Right lobe of liver (tissue), 4 donors: ENCODE data around the gene RMC1.

ENCODE experiments used
- POLR2A ChIP-seq: fragments of 450-650 bp; IDR thresholded peaks from one replicate; pipeline ENCODE4 v1.6.1; 2017; ENCODE audit warnings: antibody characterized with exemption, mild to moderate bottlenecking
- TF ChIP-seq, protein P1 (sequence below), 4 donors: fragments of 200-600 bp in 3 of 4; fragments of 450-650 bp in 1 of 4; IDR thresholded peaks; one replicate each; pipeline versions ENCODE4 v1.5.1 to v1.8.0; 2016 to 2022; ENCODE audit warnings: antibody characterized with exemption in 4 of 4, mild to moderate bottlenecking in 2 of 4
- donor health status: DM: no; HTN: no; CAD: no.
- donor health status: DM: no; HTN: no; CAD: no.
- donor health status: DM: no; HTN: yes; CAD: no.

DNA sequence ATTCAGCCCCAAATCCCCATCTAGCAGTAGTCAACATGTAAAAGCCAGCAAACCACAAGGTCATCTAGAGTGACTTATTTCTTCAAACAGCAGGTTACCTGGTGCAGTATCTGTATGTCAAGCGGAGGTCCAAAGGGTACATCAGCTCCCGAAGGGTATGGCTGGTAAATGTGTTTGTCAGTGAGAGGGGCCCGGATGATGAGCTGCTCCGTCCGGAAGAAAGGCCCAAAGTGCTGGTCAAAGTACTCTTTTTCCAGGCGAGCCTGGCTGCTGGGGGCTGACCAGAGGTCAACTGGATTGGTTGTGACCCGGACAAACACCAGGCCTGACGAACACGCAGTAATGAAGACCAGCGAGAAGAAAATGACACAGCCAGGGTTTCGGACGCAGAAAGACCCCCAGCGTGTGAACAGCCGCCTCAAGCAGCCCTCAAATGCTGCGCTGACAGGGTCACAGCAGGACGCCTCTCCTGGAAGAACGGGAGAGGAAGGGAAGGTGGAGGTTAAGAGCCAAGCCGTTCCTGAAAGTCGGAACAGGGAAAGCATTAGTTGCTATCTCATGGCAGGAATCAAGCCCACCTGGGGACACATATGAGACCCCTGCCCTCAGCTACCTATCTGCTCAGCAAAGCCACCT lies 53.0 kb downstream of the RMC1 start:
- TF ChIP-seq, protein P1, sequence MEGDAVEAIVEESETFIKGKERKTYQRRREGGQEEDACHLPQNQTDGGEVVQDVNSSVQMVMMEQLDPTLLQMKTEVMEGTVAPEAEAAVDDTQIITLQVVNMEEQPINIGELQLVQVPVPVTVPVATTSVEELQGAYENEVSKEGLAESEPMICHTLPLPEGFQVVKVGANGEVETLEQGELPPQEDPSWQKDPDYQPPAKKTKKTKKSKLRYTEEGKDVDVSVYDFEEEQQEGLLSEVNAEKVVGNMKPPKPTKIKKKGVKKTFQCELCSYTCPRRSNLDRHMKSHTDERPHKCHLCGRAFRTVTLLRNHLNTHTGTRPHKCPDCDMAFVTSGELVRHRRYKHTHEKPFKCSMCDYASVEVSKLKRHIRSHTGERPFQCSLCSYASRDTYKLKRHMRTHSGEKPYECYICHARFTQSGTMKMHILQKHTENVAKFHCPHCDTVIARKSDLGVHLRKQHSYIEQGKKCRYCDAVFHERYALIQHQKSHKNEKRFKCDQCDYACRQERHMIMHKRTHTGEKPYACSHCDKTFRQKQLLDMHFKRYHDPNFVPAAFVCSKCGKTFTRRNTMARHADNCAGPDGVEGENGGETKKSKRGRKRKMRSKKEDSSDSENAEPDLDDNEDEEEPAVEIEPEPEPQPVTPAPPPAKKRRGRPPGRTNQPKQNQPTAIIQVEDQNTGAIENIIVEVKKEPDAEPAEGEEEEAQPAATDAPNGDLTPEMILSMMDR (IDR thresholded peaks at IDR 0.05): no peak
- TF ChIP-seq POLR2A: no peak
